CMK (cell line): Measurements from ENCODE around the gene NKX2-4.
"Not testable (repeated sequence)": the region's sequence is repeated elsewhere in the genome, so short reads cannot be mapped to it uniquely, and the experiment has no call there.

ENCODE experiments used
- DNase-seq: peaks from one replicate; pipeline ENCODE4 v3.0.0-alpha.2; 2010; ENCODE audit warnings: low read depth

Gene NKX2-4

GRCh38 chr20:21397341-21398108 lies at the start of gene NKX2-4:
Gene NKX2-4 (minus strand): TSS chr20:21397526. CDS start chr20:21397399, 127 bp downstream.
- no peak for DNase-seq

- no peak for DNase-seq
These were observed 40.5 kb upstream of the NKX2-4 start for GRCh38 chr20:21437816-21438215.

DNA sequence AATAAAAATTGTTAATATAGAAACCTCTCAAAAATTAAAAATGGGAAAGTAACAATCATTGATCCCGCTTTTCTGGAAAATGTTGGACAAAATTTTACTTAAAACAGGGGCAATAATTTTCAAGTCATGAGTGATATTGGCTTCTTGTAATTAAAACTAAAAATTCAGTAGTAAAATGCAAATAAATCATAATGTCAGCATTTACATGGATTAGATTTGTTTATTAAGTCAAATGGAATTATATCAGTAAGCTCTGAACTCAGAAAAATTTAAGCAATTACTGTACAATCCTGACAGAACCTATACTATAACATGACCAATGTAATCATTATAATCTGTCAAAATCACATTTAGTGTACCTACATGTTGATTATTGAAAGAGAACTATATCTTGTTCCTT lies 39.9 kb upstream of the NKX2-4 start:
- no peak for DNase-seq

GRCh38 chr20:21436205-21436604 lies 38.9 kb upstream of the NKX2-4 start:
- no peak for DNase-seq

DNA sequence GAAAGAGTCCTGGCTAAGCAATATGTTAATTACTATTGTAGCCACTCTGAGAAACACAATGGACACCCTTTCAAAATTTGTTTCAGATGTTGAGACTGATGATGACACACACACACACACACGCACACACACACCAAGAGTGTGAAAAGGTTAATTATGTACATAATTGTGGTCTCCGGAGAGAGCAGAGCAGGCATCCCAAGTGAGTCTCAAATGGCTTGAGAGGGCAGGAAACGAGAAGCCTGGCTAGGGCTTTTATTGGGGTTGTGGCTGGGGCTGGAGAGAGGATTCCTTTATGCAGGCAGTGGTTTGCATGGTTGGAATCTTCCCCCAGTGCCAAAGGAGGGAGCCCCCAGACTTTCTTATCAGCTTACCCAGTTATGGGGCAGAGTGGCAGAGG lies 38.2 kb upstream of the NKX2-4 start:
- DNase-seq: no peak

DNA sequence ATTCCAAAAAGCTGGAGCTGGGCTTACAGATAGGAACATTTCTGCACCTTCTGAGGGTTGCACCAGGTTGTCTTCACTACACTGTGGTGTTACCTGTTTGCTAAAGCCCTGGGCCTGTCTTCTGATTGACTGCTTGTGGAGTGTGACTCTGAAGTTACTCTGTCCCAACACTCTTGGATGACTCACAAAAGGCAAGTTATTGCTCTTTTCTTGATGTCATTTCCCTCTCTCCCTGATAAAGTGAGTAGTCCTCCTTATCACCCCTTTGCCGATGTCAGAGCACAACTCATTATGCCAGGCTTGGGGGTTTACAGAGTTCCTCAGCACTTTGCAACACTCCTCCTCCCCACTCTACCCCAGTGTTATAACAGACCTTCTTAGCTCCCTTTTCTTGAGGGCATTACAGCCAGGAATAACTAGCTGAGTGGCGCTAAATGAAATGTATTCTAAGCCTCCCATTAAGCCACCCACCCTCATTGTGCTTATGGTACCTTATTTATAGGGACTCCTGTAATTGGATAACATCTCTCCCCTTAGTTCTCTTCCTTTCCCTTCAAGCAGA lies 36.1 kb upstream of the NKX2-4 start:
- no peak for DNase-seq

GRCh38 chr20:21432911-21433310 lies 35.6 kb upstream of the NKX2-4 start:
- DNase-seq: no peak

DNA sequence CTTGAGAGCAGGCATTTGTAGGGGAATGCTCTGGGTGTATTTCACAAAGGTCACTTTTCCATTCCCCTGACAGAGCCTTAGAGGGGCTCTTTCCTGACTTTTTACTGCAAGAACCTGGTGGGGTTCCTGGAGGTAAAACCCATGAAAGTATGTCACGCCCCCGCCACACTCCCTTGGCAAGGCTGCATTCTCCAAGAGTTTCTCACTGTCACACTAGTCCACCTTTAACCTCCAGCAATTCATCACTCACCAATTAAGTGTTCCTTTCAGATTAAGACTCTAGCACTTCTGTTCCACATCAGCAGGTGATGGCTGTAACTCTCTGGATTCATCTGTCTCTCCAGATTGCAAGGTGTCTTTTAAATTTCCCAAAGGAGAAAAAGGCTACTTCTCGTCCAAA lies 32.7 kb upstream of the NKX2-4 start:
- DNase-seq: no peak

GRCh38 chr20:21424846-21425245 lies 27.5 kb upstream of the NKX2-4 start:
- no peak for DNase-seq

DNA sequence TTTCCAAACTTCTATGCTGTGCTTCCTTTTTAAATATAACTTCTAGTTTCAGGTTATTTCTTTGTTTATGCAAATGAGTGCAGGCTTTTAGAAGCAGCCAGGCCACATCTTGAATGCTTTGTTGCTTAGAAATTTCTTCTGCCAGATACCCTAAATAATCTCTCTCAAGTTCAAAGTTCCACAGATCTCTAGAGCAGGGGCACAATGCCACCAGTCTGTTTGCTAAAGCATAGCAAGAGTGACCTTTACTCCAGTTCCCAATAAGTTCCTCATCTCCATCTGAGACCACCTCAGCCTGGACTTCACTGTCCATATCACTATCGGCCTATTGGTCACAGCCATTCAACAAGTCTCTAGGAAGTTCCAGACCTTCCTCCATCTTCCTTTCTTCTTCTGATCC lies 26.4 kb upstream of the NKX2-4 start:
- DNase-seq: not testable (repeated sequence)

DNA sequence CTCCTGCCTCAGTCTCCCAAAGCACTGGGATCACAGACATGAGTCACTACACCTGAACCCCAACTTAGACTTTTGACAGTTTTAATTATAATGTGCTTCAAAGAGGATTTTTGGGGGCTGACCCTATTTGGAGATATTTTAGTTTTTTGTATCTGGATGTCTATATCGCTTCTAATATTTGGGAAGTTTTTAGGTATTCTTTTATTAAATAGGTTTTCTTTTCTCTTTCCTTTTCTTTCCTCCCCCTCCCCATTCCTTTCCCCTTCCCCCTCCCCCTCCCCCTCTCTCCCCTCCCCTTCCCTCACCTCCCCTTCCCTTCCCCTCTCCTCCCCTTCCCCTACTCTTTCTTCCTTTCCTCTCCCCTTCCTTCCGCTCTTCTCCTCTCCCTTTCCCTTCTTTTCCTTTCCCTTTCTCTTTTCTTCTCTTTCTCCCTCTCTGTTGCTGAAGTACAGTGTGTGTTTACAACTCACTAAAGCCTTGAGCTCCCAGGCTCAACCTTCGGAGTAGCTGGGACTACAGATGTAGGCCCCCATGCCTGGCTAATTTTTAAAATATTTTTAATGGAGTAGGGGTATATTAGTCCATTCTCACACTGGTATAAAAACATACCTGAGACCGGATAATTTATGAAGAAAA lies 24.4 kb upstream of the NKX2-4 start:
- DNase-seq: no peak

DNA sequence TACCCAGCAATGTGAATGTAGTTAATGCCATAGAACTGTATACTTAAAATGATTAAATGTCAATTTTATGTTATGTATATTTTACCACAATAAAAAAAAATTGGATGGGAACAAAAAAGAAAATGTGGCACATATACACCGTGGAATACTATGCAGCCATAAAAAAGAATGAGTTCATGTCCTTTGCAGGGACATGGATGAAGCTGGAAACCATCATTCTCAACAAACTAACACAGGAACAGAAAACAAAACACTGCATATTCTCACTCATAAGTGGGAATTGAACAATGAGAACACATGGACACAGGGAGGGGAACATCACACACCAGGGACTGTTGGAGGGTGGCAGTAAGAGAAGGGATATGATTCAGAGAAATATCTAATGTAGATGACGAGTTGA lies 21.8 kb upstream of the NKX2-4 start:
- DNase-seq: not testable (repeated sequence)

DNA sequence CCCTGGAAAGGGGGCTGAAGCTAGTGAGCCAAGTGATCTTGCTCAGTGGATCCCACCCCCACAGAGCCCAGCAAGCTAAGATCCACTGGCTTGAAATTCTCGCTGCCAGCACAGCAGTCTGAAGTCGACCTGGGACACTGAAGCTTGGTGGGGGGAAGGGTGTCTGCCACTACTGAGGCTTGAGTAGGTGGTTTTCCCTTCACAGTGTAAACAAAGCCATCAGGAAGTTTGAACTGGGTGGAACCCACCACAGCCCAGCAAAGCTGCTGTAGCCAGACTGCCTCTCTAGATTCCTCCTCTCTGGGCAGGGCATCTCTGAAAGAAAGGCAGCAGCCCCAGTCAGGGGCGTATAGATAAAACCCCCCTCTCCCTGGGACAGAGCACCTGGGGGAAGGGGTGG lies 16.7 kb upstream of the NKX2-4 start:
- DNase-seq: not testable (repeated sequence)

GRCh38 chr20:21411725-21412124 lies 14.4 kb upstream of the NKX2-4 start:
- no peak for DNase-seq

- no peak for DNase-seq
These were observed 1.7 kb upstream of the NKX2-4 start for GRCh38 chr20:21399005-21399475.

- no peak for DNase-seq
These were observed 1.0 kb upstream of the NKX2-4 start for GRCh38 chr20:21398109-21399004.

GRCh38 chr20:21396599-21397340 lies 556 bp downstream of the NKX2-4 start:
- no peak for DNase-seq

DNA sequence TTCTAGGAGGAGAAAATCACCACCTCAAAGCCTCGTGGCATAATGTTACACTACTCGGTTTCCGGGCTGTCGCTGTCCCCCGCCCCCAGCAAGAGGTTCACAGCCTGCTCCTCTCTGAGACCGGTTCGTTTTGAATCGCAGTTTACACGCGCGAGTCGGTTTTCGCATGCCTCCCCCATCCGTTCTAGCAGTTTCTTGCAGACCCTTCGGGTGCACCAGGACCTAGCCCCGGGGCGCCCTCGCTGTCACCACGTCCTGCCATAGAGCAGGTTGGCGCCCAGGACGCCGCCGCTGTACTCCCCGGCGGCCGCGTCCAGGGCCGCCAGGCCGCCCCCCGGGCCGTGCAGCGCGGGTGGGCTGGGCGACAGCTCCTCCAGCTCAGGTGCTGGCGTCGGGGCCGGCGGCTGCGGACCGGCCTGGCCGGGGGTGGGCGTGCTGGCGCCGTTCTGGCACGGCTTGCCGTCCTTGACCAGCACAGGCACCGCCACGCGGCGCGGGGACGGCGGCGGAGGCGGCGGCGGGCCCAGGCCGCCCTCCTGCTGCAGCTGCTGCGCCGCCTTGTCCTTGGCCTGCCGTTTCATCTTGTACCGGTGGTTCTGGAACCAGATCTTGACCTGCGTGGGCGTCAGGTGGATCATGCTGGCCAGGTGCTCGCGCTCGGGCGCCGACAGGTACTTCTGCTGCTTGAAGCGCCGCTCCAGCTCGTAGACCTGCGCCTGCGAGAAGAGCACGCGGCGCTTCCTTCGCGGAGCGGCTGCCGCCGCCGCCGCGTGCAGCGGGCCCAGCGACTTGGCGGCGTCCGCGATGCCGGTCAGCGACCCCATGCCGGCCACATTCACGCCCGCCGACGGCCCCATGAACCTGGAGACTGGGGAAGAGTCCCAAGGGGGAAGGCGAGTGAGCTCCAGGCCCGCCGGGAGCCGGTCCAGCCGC lies 1.4 kb downstream of the NKX2-4 start:
- DNase-seq: no peak

GRCh38 chr20:21395051-21395665 lies 2.2 kb downstream of the NKX2-4 start:
- no peak for DNase-seq

DNA sequence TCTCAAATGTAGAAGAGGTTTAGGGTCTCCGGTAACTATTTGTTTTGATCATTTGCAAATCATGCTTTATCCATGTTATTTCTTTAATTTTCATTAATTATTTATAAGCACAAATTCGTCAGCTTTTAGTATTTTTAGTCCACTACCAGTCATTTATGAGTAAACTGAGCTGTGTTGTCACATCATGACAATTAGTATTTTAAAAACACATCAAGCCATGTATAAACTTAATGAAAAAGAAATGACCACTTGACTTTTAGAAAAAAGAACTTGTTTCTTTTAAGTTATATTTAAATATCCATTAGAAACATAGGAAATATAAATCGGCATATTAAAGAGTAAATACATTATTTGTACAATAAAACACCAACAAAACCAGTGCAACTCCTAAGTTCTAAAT lies 2.8 kb downstream of the NKX2-4 start:
- no peak for DNase-seq
